H1 (cell line): ENCODE measurements around the gene C1QTNF7. TPM values are rescaled to one million over a fixed set of nuclear protein-coding genes. Genes with fewer than 3 reads are reported as not detected.

ENCODE experiments used
- CTCF ChIA-PET: fragments of 300-600 bp; sonication (Branson Sonifier 250); formaldehyde crosslinking; loops from one replicate; lab custom pipeline; 2021; ENCODE audit not compliant: partially characterized antibody; lab: Charles Lee
- POLR2A ChIA-PET: fragments of 300-600 bp; sonication (Branson Sonifier 250); formaldehyde crosslinking; loops from one replicate; lab custom pipeline; 2021; ENCODE audit warnings: inconsistent platforms; ENCODE audit not compliant: partially characterized antibody; lab: Charles Lee
- DNase-seq, 2 experiments: peaks; one replicate each; pipeline versions ENCODE4 v3.0.0 to v3.0.0-alpha.2; 2010 to 2022; ENCODE audit warnings: low spot score in 2 of 2, low read depth in 1 of 2, mixed read lengths in 1 of 2
- FAIRE-seq: peaks from 2 replicates; lab custom pipeline; 2011; peaks lifted over from hg19 to GRCh38; lab: Jason Lieb, UNC
- H2AFZ ChIP-seq: 2 replicates; pipeline ENCODE4 v1.8.1; 2012; ENCODE audit warnings: low read length, inconsistent platforms
- H2AK5ac ChIP-seq: 2 replicates; pipeline ENCODE4 v1.6.1; 2013; ENCODE audit warnings: low read depth, low read length
- H2BK120ac ChIP-seq: replicated peaks from 2 replicates; pipeline ENCODE3; 2013; ENCODE audit warnings: low read depth, low read length, inconsistent platforms
- H2BK12ac ChIP-seq: 2 replicates; pipeline ENCODE4 v1.6.1; 2013; ENCODE audit warnings: low read depth, low read length
- H2BK15ac ChIP-seq: 2 replicates; pipeline ENCODE4 v1.6.1; 2013; ENCODE audit warnings: low read length
- H2BK20ac ChIP-seq: 2 replicates; pipeline ENCODE4 v1.6.1; 2013; ENCODE audit warnings: low read length
- H2BK5ac ChIP-seq: 2 replicates; pipeline ENCODE4 v1.6.1; 2013; ENCODE audit warnings: low read depth, low read length
- H3K14ac ChIP-seq: 2 replicates; pipeline ENCODE4 v1.6.1; 2013; ENCODE audit warnings: inconsistent platforms; ENCODE audit not compliant: insufficient read length
- H3K18ac ChIP-seq: 2 replicates; pipeline ENCODE4 v1.6.1; 2013; ENCODE audit warnings: low read length; ENCODE audit errors: extremely low read depth
- H3K23ac ChIP-seq: 2 replicates; pipeline ENCODE4 v1.6.1; 2013; ENCODE audit warnings: inconsistent platforms; ENCODE audit not compliant: insufficient read length
- H3K23me2 ChIP-seq: 2 replicates; pipeline ENCODE4 v1.6.1; 2013; ENCODE audit warnings: low read depth, low read length
- H3K27ac ChIP-seq: 2 replicates; pipeline ENCODE4 v1.6.1; 2011; ENCODE audit warnings: low read depth, low read length, inconsistent platforms
- H3K27me3 ChIP-seq, 4 experiments: replicated peaks in 1 of 4; 1 replicate in 1 of 4; 2 replicates in 3 of 4; pipeline versions ENCODE4 v1.6.1 to v1.8.1; 2011 to 2013; ENCODE audit warnings: low read length in 3 of 4, mild to moderate bottlenecking in 3 of 4, inconsistent platforms in 2 of 4, mixed read lengths in 2 of 4, moderate library complexity in 1 of 4; ENCODE audit not compliant: control insufficient read depth in 3 of 4, insufficient read depth in 3 of 4; ENCODE audit errors: extremely low read depth in 1 of 4
- H3K36me3 ChIP-seq, 4 experiments: 2 replicates each; pipeline versions ENCODE4 v1.6.1 to v1.8.1; 2011 to 2013; ENCODE audit warnings: mild to moderate bottlenecking in 4 of 4, low read length in 3 of 4, moderate library complexity in 2 of 4, control low read depth in 1 of 4, inconsistent platforms in 1 of 4; ENCODE audit not compliant: insufficient read depth in 4 of 4, control insufficient read depth in 2 of 4
- H3K4ac ChIP-seq: replicated peaks from 2 replicates; pipeline ENCODE3; 2013; ENCODE audit warnings: low read length, low read depth, mixed read lengths, inconsistent platforms; ENCODE audit not compliant: insufficient read length
- H3K4me1 ChIP-seq, 4 experiments: replicated peaks in 1 of 4; 1 replicate in 1 of 4; 2 replicates in 3 of 4; pipeline versions ENCODE4 v1.6.1 to v1.8.1; 2011 to 2013; ENCODE audit warnings: low read length in 3 of 4, inconsistent platforms in 2 of 4, mixed read lengths in 1 of 4; ENCODE audit not compliant: insufficient read depth in 4 of 4, control insufficient read depth in 3 of 4
- H3K4me2 ChIP-seq, 2 experiments: 2 replicates each; pipeline versions ENCODE4 v1.6.1 to v1.8.1; 2011 to 2013; ENCODE audit warnings: low read depth in 2 of 2, low read length in 2 of 2, control low read depth in 1 of 2, inconsistent platforms in 1 of 2, mild to moderate bottlenecking in 1 of 2; ENCODE audit not compliant: insufficient read depth in 1 of 2
- H3K4me3 ChIP-seq, 4 experiments: fragments of 200-600, 300-600 bp in 1 of 4; sonication (generic), shearing (Covaris generic), sonication (Bioruptor Twin) in 1 of 4; 2 replicates each; pipeline versions ENCODE4 v1.5.1 to v1.8.1; 2011 to 2016; ENCODE audit warnings: low read length in 4 of 4, low read depth in 3 of 4, control low read depth in 2 of 4, inconsistent platforms in 2 of 4, mild to moderate bottlenecking in 2 of 4, mixed read lengths in 1 of 4, moderate library complexity in 1 of 4; ENCODE audit not compliant: insufficient read depth in 2 of 4; ENCODE audit errors: extremely low read depth in 1 of 4
- H3K56ac ChIP-seq: replicated peaks from 2 replicates; pipeline ENCODE3; 2013; ENCODE audit warnings: low read depth, mild to moderate bottlenecking, mixed read lengths, low read length, inconsistent platforms; ENCODE audit not compliant: insufficient read length
- H3K79me1 ChIP-seq: 2 replicates; pipeline ENCODE4 v1.6.1; 2013; ENCODE audit warnings: low read depth, low read length, control low read depth
- H3K79me2 ChIP-seq, 2 experiments: 2 replicates each; pipeline versions ENCODE4 v1.6.1 to v1.8.1; 2012 to 2013; ENCODE audit warnings: low read length in 2 of 2, mild to moderate bottlenecking in 2 of 2, inconsistent platforms in 1 of 2; ENCODE audit not compliant: insufficient read depth in 2 of 2, control insufficient read depth in 1 of 2
- H3K9ac ChIP-seq, 4 experiments: replicated peaks in 1 of 4; 1 replicate in 1 of 4; 2 replicates in 3 of 4; pipeline versions ENCODE4 v1.6.1 to v1.8.1; 2011 to 2013; ENCODE audit warnings: low read depth in 3 of 4, low read length in 3 of 4, control low read depth in 2 of 4, mild to moderate bottlenecking in 2 of 4, moderate library complexity in 2 of 4, inconsistent platforms in 1 of 4; ENCODE audit errors: extremely low read depth in 1 of 4
- H3K9me3 ChIP-seq, 2 experiments: 2 replicates each; pipeline versions ENCODE4 v1.6.1 to v1.8.1; 2012 to 2013; ENCODE audit warnings: mild to moderate bottlenecking in 2 of 2, moderate library complexity in 2 of 2, control low read depth in 1 of 2, inconsistent platforms in 1 of 2, low read depth in 1 of 2, low read length in 1 of 2, mixed read lengths in 1 of 2; ENCODE audit not compliant: insufficient read depth in 2 of 2
- H4K20me1 ChIP-seq, 2 experiments: replicated peaks in 1 of 2; 2 replicates each; pipeline versions ENCODE3 to v1.8.1; 2011 to 2013; ENCODE audit warnings: inconsistent platforms in 2 of 2, low read length in 2 of 2, mild to moderate bottlenecking in 1 of 2; ENCODE audit not compliant: insufficient read depth in 2 of 2, control insufficient read depth in 1 of 2
- H4K5ac ChIP-seq: 2 replicates; pipeline ENCODE4 v1.6.1; 2013; ENCODE audit warnings: low read length, low read depth, mixed read lengths, inconsistent platforms; ENCODE audit not compliant: insufficient read length
- H4K8ac ChIP-seq: 2 replicates; pipeline ENCODE4 v1.8.0; 2013; ENCODE audit warnings: mild to moderate bottlenecking, moderate library complexity, low read length, inconsistent platforms; ENCODE audit not compliant: insufficient read depth; ENCODE audit errors: extremely low read depth
- H4K91ac ChIP-seq: replicated peaks from 2 replicates; pipeline ENCODE3; 2013; ENCODE audit warnings: low read length, mixed read lengths, inconsistent platforms; ENCODE audit not compliant: insufficient read length
- CBX5 ChIP-seq: fragments of 300-800, 300-1000 bp; sonication (generic); IDR thresholded peaks from 2 replicates; pipeline ENCODE4 v1.7.1; 2016; ENCODE audit warnings: antibody characterized with exemption, low read length, low read depth
- CHD2 ChIP-seq: IDR thresholded peaks from 2 replicates; pipeline ENCODE4 v1.6.1; 2012; ENCODE audit warnings: low read length, improper control_type of control experiment
- CTBP2 ChIP-seq: IDR thresholded peaks from 2 replicates; pipeline ENCODE4 v1.7.0; 2011; ENCODE audit warnings: borderline replicate concordance, mild to moderate bottlenecking, moderate library complexity, mixed read lengths, low read length; ENCODE audit not compliant: insufficient read depth, insufficient read length
- KDM5A ChIP-seq: fragments of 200-600 bp; IDR thresholded peaks from 2 replicates; pipeline ENCODE4 v1.7.1; 2012; ENCODE audit warnings: mild to moderate bottlenecking, low read length, inconsistent platforms, mixed read lengths
- MAFK ChIP-seq: IDR thresholded peaks from 2 replicates; pipeline ENCODE4 v1.6.1; 2012; ENCODE audit warnings: low read depth, mild to moderate bottlenecking, improper control_type of control experiment, low read length
- POLR2A ChIP-seq, 2 experiments: IDR thresholded peaks; 1 replicate in 1 of 2; 2 replicates in 1 of 2; pipeline ENCODE4 v1.6.1; 2011; ENCODE audit warnings: low read depth in 2 of 2, low read length in 2 of 2, mild to moderate bottlenecking in 2 of 2; ENCODE audit errors: control extremely low read depth in 1 of 2
- RFX5 ChIP-seq: IDR thresholded peaks from 2 replicates; pipeline ENCODE4 v1.6.1; 2011; ENCODE audit warnings: low read depth, low read length, improper control_type of control experiment, borderline replicate concordance
- SRF ChIP-seq: IDR thresholded peaks from 2 replicates; pipeline ENCODE4 v1.6.1; 2011; ENCODE audit warnings: mild to moderate bottlenecking, low read depth, low read length, moderate library complexity
- TAF1 ChIP-seq: IDR thresholded peaks from 2 replicates; pipeline ENCODE4 v1.6.1; 2011; ENCODE audit warnings: mild to moderate bottlenecking, low read depth, low read length
- WGBS, 2 experiments: shearing (Covaris generic) in 1 of 2; methylation state at CpG; one replicate each; pipeline versions ENCODE4 v1.1.6 to v1.1.7; 2013 to 2015; ENCODE audit warnings: low lambda C conversion rate in 2 of 2, mixed read lengths in 2 of 2, inconsistent platforms in 1 of 2, low coverage in 1 of 2, missing lambda C conversion rate in 1 of 2; ENCODE audit not compliant: insufficient replicate concordance in 2 of 2, insufficient coverage in 1 of 2, insufficient read length in 1 of 2; ENCODE audit errors: extremely low coverage in 1 of 2, missing lambda C conversion rate in 1 of 2; 5-methylcytosine and 5-hydroxymethylcytosine counted together
- polyA plus RNA-seq, 7 experiments: library from polyadenylated mRNA; depleted of rRNA in 3 of 7; stranded (reverse) in 5 of 7; unstranded in 2 of 7; fragments of >200 nt in 5 of 7; fragments of 200-250 nt in 2 of 7; gene quantifications; 1 replicate in 5 of 7; 2 replicates in 1 of 7; 4 replicates in 1 of 7; pipeline versions ENCODE4 v1.2.1 to v1.2.3, GENCODE V29; 2011 to 2013; ENCODE audit warnings: missing spikeins in 2 of 7, mixed read lengths in 2 of 7
- total RNA-seq: library from RNA; stranded (reverse); fragmentation: NEBNext Ultra II Directional; extraction: Animal tissue kit (Norgen Biotek cat#: 25700); gene quantifications from 2 replicates; pipeline ENCODE4 v1.2.1, GENCODE V29; 2021
- TF ChIP-seq, protein P1 (sequence below): IDR thresholded peaks from 2 replicates; pipeline ENCODE4 v1.6.1; 2012; ENCODE audit warnings: inconsistent platforms
- TF ChIP-seq, protein P2 (sequence below), 3 experiments: IDR thresholded peaks; 1 replicate in 2 of 3; 2 replicates in 1 of 3; pipeline versions ENCODE4 v1.5.1 to v1.6.1; 2011; ENCODE audit warnings: low read length in 3 of 3, mild to moderate bottlenecking in 3 of 3, inconsistent platforms in 2 of 3, low read depth in 1 of 3, moderate library complexity in 1 of 3; ENCODE audit not compliant: insufficient read depth in 1 of 3; ENCODE audit errors: control extremely low read depth in 1 of 3

C1QTNF7 gene
- total and polyA plus RNA-seq, 2 of the 8 experiments (the other 6 are each of a cell fraction or from before 2014, with no cell fraction given): not detected

DNA sequence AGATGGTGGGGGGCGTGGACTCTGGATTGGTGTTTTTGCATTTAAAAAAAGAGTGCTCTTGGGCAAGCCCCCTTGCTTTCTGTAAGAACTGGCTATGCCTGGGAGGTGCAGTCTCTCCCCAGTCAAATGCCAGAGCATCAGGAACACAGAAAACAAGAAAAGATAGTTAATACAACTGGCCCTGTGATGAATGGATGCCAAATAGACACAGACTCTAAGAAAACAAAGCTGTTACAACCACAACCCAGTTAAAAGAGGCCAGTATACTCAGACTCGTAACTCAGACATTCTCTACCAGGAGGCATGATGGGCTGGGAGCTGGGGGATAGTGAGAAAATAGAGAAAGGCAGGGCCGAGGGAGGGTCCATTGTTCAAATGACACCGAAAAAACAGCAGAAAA lies 32.5 kb upstream of the C1QTNF7 start:
- no peak overlapping the region for H3K56ac ChIP-seq
- no peaks in the 10 kb centered on the region for H3K79me2 ChIP-seq
- no peak overlapping the region for H3K4ac ChIP-seq
- H3K27ac ChIP-seq: no peak overlapping the region
- no peak overlapping the region for H2AK5ac ChIP-seq
- no peak overlapping the region for H2AFZ ChIP-seq
- H3K4me2 ChIP-seq: no peak overlapping the region
- no peak overlapping the region for H2BK120ac ChIP-seq
- no peak overlapping the region for H4K91ac ChIP-seq
- no peaks in the 10 kb centered on the region for H3K4me1 ChIP-seq
- no peaks in the 10 kb centered on the region for H3K23me2 ChIP-seq
- FAIRE-seq: no peak
- DNase-seq: no peak
- no peak overlapping the region for H2BK5ac ChIP-seq
- 85% methylated on average over 4 of the region's 4 CpGs; no CpG with 5 or more reads in 1 of the 2 experiments for WGBS, 2 experiments
- H3K27me3 ChIP-seq: no peaks in the 10 kb centered on the region
- H3K79me1 ChIP-seq: no peaks in the 10 kb centered on the region
- no peak overlapping the region for H2BK15ac ChIP-seq
- no peaks in the 10 kb centered on the region for H3K36me3 ChIP-seq
- H3K23ac ChIP-seq: no peak overlapping the region
- H3K9me3 ChIP-seq: no peaks in the 10 kb centered on the region
- CTCF ChIA-PET: interaction anchor here (0.6 to 7.6 kb wide), 24 partner anchors 10 to 490 kb away, joined by 3 to 88 read pairs (median 7); no protein-coding TSS in a partner anchor
- H3K9ac ChIP-seq: no peak overlapping the region
- H3K18ac ChIP-seq: no peak overlapping the region
- H4K8ac ChIP-seq: no peak overlapping the region
- no peak overlapping the region for H3K4me3 ChIP-seq
- TF ChIP-seq CBX5 (no peak), CHD2 (no peak), POLR2A (IDR thresholded peaks at IDR 0.05; ENCODE audit: control extremely low read depth in 1 of 2, low read depth in 2 of 2, low read length in 2 of 2) (no peak), MAFK (no peak), SRF (no peak), TAF1 (no peak), CTBP2 (no peak), KDM5A (no peak), RFX5 (no peak)
- TF ChIP-seq, protein P1, sequence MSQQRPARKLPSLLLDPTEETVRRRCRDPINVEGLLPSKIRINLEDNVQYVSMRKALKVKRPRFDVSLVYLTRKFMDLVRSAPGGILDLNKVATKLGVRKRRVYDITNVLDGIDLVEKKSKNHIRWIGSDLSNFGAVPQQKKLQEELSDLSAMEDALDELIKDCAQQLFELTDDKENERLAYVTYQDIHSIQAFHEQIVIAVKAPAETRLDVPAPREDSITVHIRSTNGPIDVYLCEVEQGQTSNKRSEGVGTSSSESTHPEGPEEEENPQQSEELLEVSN: no peak
- TF ChIP-seq, protein P2, sequence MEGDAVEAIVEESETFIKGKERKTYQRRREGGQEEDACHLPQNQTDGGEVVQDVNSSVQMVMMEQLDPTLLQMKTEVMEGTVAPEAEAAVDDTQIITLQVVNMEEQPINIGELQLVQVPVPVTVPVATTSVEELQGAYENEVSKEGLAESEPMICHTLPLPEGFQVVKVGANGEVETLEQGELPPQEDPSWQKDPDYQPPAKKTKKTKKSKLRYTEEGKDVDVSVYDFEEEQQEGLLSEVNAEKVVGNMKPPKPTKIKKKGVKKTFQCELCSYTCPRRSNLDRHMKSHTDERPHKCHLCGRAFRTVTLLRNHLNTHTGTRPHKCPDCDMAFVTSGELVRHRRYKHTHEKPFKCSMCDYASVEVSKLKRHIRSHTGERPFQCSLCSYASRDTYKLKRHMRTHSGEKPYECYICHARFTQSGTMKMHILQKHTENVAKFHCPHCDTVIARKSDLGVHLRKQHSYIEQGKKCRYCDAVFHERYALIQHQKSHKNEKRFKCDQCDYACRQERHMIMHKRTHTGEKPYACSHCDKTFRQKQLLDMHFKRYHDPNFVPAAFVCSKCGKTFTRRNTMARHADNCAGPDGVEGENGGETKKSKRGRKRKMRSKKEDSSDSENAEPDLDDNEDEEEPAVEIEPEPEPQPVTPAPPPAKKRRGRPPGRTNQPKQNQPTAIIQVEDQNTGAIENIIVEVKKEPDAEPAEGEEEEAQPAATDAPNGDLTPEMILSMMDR (IDR thresholded peaks at IDR 0.05; ENCODE audit: control extremely low read depth in 1 of 3, insufficient read depth in 1 of 3, low read depth in 1 of 3, low read length in 3 of 3): no peak
- no peak overlapping the region for H4K5ac ChIP-seq
- H2BK20ac ChIP-seq: no peak overlapping the region
- H4K20me1 ChIP-seq: no peaks in the 10 kb centered on the region
- no peak overlapping the region for H3K14ac ChIP-seq
- POLR2A ChIA-PET: no interaction called here
- H2BK12ac ChIP-seq: no peak overlapping the region
